Right renal pelvis (tissue), 4 donors: ENCODE measurements around the gene GRPR. TPM values are rescaled to one million over a fixed set of nuclear protein-coding genes. Genes with fewer than 3 reads are reported as not detected.
"Not testable (repeated sequence)": the region's sequence is repeated elsewhere in the genome, so short reads cannot be mapped to it uniquely, and the experiment has no call there.

ENCODE experiments used
- DNase-seq, 4 donors: peaks; one replicate each; pipeline ENCODE4 v3.0.0-alpha.2; 2013; ENCODE audit warnings: low read depth in 4 of 4, low spot score in 3 of 4, missing footprints in 1 of 4
- polyA plus RNA-seq, 4 donors: library from polyadenylated mRNA; unstranded; fragments of 120-200 nt; gene quantifications; one replicate each; pipeline ENCODE4 v1.2.1, GENCODE V29; 2013; ENCODE audit not compliant: insufficient read length in 4 of 4

The GRPR gene
- polyA plus RNA-seq, 4 donors = 0.24 to 0.40 (median 0.27) TPM

DNA sequence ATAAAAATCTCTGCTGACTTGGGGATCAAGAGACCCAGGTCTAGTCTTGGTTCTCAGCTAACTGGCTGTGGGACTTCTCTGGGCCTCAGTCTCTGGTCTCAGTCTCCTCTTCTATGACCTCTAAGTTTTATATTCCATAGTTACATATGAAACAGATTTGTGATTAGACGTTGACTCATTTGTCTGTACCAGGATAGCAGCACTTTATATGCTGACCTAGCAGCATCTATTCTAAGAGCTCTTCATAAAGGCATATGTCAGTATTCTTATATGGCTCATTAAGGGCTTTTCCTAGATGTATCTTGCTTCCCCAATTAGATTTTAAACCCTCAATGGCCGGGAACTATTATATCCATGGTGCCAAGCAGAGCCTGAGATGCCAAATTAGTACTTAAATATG, 12.7 kb downstream of the GRPR start:
- DNase-seq = no peak

DNA sequence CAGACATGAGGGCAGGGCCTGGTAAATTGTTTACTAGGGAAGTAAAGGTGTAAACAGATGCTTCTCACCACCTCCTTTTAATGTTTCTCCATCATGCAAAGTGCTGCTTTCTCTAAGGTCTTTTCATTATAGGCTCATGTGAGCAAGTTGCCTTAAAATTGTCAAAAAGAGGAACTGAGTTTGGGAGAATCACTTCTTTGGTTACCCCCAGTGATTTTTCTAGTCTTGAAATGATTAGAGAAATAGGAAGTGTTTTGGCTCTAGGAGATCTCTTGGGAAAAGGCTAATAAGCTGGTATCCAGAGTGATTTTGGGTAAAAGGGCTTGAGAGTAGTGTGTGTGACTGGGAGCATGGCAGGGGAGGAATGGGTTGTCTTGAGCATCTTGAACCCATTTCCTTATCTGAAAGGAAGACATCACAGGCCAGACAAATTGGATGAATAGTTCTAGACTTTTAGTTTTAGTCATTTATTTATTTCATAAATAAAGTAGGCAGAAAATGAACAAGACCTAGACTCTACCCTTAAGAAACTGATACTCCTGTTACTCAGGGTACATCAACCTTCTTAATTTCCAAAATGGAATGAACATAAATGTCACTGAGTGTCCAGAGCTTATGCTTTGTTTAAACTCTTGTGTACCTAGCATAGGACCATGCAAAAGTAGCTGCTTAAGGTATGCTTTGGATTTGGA, 14.2 kb downstream of the GRPR start:
- DNase-seq = no peak

DNA sequence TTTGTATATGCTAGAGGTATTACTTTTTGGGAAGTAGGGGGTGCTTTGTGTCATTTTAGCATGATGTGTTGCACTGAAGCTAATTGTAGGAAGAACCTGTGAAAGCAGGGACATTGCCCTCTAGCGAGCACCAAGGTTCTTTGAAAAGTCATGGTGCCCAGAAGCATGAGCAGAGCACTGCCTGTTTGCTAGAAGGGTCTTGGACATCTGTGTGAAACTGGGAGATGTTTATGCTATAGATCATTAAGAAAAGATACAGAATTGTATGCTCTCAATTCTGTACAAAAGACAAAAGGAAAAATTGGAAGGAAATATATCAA, 14.7 kb downstream of the GRPR start:
- no peak for DNase-seq

DNA sequence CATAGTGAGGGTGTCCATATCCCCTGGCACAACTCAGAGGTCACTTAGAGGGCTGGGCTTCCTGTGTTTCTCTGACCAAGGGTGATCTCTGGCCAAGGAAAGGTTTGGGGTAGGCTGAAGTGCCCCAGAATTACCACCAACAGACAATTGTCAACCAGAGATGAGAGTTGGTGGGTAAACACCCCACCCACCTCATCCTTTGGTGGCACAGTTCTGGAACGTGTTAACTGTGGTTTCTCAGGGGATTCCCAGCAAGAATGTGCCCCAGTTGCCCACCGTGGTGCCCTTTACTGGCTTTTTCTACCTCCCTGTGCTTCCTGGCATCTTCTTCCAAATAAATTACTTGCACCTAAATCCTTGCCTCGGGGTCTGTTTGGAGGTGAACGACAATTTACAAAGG, 17.1 kb downstream of the GRPR start:
- DNase-seq = no peak

DNA sequence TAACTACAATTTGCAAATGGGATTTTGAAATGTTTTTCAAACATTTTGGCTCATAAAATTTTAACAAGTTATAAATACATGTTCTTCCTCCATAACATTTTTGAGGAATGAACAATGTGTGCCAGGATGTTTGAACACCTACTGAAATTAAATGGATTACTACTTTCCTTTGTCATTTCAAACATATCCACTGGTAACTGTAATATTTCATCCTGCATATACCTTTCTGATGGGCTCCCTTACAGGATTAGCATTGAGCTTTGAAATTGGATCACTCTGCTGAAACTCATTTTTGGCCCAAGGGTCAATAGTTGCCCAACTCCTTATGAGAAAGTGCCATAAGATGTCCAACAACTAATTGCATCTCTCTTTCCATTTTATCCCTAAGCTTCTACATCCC, 17.6 kb downstream of the GRPR start:
- no peak for DNase-seq

DNA sequence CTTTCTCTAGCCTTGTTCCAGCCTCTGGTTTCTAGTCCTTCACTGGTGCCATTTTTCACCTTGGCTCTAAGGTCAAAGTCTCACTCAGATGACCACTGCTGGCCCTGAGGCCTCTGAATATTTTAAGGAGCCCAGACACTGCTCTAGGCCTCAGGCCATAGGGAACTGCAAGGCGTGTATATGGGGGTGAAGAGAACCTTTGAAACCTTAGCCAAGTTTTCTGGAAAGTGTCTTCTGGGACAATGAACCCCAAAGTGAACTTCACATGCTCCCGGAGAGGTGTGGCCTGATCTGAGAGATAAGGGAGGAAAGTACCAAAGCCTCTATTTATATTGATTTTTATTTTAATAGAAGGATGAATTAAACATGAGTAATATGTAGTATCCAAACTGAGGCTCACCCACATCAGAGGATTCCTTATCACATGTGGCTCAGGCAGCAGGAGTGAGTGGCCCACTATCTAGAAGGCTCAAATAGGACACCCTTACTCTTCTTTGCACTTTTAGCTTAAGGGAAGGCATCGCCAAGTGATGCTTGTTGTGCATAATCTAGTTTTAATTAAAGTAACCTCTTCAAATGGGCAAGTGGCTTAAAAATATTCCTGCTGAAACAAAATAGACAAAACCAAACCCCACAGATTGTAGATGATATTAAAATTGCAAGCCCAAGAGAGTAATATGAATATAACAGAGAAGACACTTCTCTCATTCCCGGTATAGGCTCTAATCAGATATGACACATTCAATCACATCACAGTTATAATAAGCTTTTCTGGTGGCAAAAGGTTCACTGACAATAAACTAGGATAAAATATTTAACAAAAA, 18.3 kb downstream of the GRPR start:
- DNase-seq = no peak

DNA sequence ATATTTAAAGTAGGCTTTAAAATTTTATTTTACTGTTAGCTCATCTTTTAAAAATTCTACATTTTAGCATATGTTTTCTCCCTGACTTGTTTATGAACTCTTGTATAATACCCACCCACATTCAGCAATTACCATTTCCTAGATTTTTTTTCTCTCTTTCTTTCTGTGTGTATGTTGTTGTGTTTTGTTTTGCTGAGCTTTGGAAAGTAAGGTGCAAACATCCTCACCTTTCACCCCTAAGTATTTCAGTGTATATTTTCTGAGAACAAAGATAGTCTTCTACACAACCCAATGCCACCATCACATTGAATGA, 18.8 kb downstream of the GRPR start:
- DNase-seq = no peak

DNA sequence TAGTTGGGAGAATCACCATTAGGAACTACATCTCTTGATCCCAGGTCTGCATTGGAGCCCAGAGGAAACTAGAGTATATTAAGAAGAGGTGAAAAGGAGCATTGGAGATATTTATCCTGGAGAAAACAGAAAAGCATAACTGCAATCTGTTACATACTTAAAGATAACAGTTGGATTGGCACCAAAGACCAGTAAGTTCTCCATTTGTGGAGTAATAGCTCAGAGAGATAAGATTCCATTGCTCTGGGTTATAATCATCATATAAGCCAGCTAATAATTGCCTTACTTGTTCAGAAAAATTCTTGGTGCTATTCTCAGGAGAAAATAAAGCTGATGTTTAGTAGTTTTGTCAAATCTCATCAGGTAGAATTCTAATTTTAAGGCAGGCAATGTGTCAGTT, 20.6 kb downstream of the GRPR start:
- DNase-seq = no peak

DNA sequence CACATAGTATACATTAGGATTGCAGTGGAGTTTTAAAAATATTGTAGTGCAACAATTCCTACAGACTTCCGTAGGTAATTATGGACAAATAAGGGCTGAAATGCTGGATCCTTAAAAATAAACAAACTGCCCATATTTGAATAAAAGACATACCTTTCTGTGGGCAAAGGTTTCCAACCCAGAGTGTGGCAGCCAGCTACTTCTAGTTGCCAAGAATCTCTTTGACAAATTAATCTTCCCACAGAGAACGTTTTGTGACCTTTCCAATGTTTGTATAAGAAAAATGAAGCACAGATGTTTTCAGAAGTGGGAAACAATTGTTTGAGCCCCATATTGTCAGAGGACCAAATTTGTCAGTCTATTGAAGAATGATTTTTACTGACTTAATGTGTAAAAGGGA, 21.1 kb downstream of the GRPR start:
- no peak for DNase-seq

DNA sequence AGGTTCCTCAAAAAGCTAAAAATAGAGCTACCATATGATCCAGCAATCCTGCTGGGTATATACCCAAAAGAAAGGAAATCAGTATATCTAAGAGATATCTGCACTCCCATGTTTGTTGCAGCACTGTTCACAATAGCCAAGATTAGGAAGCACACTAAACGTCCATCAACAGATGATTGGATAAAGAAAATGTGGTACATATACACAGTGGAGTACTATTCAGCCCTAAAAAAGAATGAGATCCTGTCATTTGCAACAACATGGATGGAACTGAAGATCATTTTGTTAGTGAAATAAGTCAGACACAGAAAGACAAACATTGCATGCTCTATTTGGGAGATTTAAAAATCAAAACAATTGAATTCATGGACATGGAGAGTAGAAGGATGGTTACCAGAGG, 21.7 kb downstream of the GRPR start:
- DNase-seq = not testable (repeated sequence)

DNA sequence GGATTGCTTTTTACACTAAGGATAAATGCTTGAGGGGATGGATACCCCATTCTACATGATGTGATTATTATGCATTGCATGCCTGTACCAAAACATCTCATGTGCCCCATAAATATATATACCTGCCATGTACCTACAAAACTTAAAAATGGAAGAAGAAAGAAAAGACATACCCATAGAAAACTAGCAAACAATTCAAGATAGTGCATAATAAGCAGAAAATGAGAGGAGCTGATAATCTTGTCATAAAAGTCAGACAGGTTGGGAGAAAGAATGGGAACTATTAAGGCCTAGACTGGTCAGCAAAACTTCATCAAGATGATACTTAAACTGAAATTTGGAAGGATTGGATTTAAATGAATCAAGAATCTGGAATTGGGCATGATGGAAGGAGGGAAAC, 22.3 kb downstream of the GRPR start:
- no peak for DNase-seq

DNA sequence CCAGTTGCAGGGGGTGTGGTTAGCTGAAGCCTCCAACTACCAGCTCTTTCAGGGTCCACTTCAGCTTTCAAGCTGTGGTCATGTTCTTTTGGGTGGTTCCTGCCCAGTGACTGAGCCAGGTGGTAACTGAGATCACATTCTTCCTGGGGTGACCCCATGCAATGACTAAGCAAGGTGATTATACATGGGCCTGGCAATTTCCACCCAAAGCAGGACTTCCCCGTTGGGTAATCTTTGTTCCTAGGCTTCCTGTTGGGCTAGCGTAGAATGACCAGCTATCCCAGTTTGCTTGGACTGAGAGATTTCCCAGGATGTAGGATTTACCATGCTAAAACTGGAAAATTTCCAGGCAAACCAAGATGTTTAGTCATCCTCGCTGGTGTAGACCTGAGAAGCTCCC, 25.5 kb downstream of the GRPR start:
- DNase-seq = no peak

DNA sequence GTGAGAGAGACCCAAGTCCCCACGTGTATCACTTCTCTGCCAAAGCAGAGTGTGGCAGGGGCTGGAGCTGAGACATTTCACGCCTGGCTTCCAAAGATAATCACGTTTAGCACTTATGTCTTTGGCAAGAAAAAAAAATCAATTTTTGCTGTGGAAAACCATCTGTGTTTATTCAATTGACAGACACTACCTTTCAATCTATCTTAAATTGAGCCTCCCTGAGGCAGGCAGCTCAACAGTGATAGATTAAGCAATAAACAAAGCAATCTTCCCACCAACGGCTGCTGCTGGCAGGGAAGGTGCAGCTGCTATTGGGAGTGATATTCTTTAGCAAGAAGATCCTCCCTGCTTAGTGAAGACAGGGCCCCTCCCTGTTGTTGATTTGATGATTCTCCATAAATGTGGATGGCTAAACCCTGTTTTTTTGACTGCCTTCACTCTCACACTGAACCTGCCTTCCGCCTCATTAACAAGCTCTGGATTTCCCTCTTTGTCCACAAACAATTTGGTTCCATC, 32.3 kb downstream of the GRPR start:
- no peak for DNase-seq

DNA sequence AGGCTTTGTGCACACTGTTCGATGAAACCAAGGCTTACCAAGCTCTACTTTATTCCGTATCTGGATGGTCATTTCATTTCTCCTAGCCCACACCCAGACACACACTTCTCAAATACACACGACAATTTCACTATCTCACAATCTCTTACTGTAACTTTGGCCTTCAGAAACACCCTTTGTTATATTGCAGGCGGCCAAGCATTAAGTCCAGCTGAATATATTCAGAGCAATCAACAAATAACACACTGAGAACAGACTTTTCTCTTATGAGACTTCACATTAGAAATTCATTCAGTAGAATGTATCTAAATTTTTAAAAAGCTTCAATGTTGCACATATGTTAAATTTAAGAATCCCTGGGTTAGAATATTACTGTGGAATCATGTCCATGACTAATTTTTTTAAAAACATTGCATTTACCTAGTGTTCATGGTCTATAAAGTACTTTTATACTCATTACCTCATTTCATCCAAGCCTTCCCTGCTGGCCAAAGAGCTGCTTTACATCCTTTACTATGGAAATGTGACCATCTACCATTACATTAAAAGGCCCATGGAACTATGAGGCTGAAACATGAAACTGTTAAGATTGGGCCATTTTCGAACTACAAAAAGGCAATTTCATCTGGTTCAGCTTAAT, 33.4 kb downstream of the GRPR start:
- no peak for DNase-seq

DNA sequence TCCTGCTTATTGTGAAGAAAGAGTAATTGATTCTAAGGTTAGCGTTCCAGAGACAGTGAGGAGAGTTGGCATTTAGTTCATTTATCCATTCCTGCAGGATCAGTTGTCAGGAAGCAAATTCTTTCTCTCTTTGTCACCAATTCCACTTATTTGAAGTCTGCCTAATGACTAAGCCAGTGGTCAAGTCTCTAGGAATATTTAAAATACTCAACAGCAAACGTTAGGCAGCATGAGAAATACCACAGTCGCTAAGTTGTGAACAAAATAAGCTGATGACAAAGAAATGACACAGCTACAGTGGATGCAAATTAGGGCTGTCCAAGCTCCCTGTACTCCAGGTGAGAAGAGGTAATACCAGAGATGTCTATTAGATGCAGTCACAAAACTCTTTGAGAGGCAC, 37.4 kb downstream of the GRPR start:
- no peak for DNase-seq

DNA sequence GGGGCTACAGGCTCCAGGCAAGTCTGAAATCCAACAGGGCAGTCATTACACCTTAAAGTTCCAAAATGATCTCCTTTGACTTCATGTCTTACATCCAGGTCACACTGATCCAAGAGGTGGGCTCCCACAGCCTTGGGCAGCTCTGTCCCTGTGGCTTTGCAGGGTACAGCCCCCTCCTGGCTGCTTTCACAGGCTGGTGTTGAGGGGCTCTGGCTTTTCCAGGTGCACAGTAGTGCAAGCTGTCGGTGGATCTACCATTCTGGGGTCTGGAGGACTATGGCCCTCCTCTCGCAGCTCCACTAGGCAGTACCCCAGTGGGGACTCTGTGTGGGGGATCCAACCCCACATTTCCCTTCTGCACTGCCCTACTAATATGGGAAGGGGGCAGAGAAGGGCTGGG, 37.8 kb downstream of the GRPR start:
- not testable (repeated sequence) for DNase-seq

DNA sequence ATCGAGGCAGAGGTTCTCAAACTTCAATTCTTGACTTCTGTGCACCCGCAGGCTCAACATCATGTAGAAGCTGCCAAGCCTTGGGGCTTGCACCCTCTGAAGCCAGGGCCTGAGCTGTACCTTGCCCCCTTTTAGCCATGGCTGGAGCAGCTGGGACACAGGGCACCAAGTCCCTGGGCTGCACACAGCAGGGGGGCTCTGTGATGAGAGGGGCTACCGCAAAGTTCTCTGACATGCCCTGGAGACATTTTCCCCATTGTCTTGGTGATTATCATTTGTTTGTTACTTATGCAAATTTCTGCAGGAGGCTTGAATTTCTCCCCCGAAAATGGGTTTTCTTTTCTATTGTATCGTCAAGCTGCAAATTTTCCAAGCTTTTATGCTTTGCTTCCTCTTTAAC, 39.0 kb downstream of the GRPR start:
- DNase-seq = no peak

DNA sequence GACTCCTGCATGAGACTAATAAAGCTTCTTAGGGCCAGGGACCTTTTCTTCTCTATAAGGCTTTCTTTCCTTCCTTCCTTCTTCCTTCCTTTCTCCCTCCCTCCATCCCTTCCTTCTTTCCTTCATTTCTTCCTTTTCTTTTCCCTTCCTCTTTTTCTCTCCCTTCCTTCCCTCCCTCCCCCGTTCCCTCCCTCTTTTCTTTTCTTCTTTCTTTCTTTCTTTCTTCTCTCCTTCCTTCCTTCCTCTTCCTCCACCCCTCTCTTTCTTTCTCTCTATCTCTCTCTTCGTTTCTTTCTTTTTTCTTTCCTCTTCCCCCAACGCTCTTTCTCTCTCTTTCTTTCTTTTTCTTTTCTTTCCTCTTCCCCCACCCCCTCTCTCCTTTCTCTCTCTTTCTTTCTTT, 41.4 kb downstream of the GRPR start:
- DNase-seq = no peak

DNA sequence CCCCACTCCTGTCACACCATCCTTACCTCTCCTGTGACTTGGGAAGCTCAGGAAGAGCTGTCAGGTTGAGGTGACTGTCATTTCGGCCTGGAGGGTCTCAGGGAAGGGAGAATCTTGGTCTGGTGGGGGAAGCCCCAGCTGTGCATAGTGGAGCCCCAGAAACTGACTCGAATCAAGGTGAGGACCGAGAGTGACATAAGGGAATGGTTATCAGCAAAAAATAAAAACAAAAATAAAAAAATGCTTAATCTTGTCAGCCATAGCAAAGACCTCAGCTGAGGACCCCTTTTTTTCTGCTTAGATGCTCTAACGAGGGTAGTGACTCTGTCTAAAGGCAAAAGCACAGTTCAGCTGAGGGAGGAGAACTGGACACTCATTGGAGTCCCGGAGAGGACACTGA, 43.8 kb downstream of the GRPR start, which contains the start of gene MAGEB17:
Gene MAGEB17, plus strand, starts transcription at position 301 of the 400 bp plus-strand sequence. CDS start 2,902 bp downstream, outside the sequence.
- DNase-seq = no peak

DNA sequence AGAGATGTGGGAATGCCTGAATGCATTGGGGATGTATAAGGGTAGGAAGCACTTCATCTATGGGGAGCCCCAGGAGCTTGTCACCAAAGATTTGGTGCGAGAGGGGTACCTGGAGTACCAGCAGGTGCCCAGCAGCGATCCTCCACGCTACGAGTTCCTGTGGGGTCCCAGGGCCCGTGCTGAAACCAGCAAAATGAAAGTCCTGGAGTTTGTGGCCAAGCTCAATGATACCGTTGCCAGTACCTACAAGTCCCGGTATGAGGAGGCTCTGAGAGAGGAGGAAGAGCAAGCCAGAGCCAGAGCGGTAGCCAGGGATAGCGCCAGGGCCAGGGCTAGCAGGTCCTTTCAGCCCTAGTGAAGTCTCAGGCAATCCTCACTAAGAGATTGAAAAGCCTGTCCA, 47.7 kb downstream of the GRPR start:
- DNase-seq = no peak

DNA sequence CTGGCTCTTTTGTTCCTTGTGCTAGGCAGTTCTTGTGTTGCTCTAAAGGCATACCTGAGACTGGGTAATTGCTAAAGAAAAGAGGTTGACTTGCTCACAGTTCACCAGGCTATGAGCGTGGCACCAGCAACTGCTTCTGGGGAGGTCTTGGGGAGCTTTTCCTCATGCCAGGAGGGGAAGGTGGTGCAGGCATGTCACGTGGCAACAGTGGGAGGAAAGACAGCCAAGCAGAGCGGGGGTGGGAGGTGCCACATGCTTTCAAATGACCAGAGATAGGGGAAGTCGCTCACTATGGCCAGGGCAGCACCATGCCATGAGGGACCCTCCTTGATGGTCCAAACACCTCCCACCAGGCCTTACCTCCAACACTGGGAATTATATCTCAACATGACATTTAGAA, 48.6 kb downstream of the GRPR start:
- no peak for DNase-seq

DNA sequence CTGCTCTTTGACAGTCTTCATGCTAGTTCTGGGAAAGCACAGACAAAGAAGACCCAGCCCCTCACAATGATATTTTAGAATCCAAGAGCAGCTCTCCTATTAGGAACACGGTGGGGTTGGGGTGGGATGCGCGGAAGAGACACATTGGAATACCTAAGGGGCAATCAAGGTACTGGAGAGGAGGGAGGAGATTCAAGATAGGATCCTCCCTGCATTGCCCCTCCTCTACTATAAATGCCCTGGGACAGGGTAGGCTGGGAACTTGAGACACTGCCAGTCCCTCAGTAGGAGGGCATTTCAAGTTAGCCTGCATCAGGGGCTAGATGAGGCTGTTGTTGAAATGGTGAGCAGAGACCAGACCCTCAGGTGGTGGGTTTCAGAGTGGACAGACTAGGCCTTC, 49.0 kb downstream of the GRPR start:
- DNase-seq = no peak
